Fibroblast of the aortic adventitia (primary cell): ENCODE results near the gene SAMSN1. TPM values are rescaled to one million over a fixed set of nuclear protein-coding genes. Genes with fewer than 3 reads are reported as not detected.

ENCODE experiments used
- DNase-seq: peaks from one replicate; pipeline ENCODE4 v3.0.0-alpha.2; 2010; ENCODE audit warnings: low read depth
- H3K4me3 ChIP-seq: 2 replicates; pipeline ENCODE4 v1.5.1; 2011; ENCODE audit warnings: low read depth, mild to moderate bottlenecking, control low read depth, low read length, moderate library complexity
- CTCF ChIP-seq: IDR thresholded peaks from 2 replicates; pipeline ENCODE4 v1.5.1; 2011; ENCODE audit warnings: mild to moderate bottlenecking, low read length, control low read depth, inconsistent platforms; ENCODE audit not compliant: insufficient read depth
- total RNA-seq: library from RNA; depleted of rRNA; stranded (reverse); fragments of >200 nt; gene quantifications from 2 replicates; pipeline ENCODE4 v1.2.3, GENCODE V29; 2012; ENCODE audit warnings: low replicate concordance

The SAMSN1 gene
- total RNA-seq, 1 donor: 0.27 TPM

GRCh38 chr21:14542638-14543037 lies 3.5 kb downstream of the SAMSN1 start:
- H3K4me3 ChIP-seq: no peak overlapping the region
- no peak for DNase-seq
- no peak for TF ChIP-seq CTCF

DNA sequence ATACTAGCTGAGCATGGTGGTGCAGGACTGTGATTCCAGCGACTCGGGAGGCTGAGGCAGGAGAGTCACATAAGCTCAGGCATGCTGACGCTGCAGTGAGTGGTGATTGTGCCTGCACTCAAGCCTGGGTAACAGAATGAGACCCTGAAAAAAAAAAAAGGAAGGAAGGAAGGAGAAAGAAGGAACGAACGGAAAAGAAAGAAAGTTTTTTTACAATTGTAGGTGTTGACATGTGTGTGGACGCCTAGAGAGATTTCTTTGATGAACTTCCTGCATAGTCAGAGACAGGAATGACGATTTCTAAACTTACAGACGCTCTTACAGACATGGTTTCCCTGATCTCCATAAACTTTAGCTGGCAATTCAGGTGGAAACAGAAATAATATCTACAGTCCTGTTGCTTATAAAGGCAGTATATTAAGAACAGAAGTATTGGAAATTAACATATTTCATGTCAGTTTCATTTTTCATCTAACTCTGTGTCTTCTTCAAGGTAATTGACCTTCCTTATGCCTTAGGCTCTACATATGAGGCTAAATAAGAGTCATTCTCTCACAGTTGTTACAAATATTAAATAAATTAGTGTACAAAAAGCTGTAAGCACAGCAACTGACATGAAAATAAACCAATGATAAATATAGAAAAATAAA lies 4.1 kb downstream of the SAMSN1 start:
- TF ChIP-seq CTCF: no peak
- DNase-seq: no peak
- H3K4me3 ChIP-seq: no peak overlapping the region

DNA sequence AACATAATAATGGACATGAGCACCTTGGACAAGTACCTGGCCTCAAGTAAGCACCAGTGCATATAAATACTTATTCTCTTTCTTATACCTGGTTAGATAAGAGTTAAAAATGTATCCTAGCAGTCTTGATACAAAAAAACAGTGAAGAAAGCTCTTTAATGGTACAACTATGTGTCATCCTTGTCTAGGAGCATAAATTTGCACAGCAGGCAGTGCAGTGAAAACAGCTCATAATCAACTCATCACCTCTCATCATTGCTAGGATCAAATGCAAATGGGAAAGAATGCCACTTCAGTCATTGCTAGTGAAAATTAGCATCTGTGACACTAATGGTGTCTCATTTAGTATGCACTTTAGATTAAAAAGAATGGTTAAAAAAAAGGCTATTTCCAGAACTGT lies 7.6 kb downstream of the SAMSN1 start:
- no peak for DNase-seq
- H3K4me3 ChIP-seq: no peak overlapping the region
- TF ChIP-seq CTCF: no peak

GRCh38 chr21:14536929-14537328 lies 9.2 kb downstream of the SAMSN1 start:
- no peak for TF ChIP-seq CTCF
- DNase-seq: no peak
- no peak overlapping the region for H3K4me3 ChIP-seq

DNA sequence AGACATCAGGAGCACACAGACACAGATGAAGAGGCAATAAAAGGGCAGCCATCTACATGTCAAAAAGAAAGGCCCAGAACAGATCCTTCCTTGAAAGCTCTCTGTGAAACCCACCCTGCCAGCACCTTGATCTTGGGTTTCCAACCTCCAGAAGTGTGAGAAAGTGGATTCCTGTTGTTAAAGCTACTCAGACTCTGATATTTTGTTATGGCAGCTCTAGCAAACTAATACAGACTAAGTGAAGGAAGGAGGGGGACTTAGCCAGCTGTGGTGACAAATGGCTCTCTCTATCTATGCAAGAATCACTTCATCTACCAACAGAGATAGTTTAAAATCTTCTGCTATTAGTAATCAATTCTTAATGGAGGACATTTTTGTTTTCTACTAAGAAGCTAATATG lies 10.4 kb downstream of the SAMSN1 start:
- TF ChIP-seq CTCF: no peak
- H3K4me3 ChIP-seq: no peak overlapping the region
- DNase-seq: no peak

- DNase-seq: peak; percentile 88
These were observed 12.4 kb downstream of the SAMSN1 start for GRCh38 chr21:14533499-14534428.

More at GRCh38 chr21:14533499-14534428, 12.4 kb downstream of the SAMSN1 start:
- no peak overlapping the region for H3K4me3 ChIP-seq
- no peak for TF ChIP-seq CTCF
